Lower leg skin (tissue), 4 donors: Measurements from ENCODE around the gene NADK2. TPM values are rescaled to one million over a fixed set of nuclear protein-coding genes. Genes with fewer than 3 reads are reported as not detected.

Experiments
- DNase-seq, 2 donors: peaks; one replicate each; pipeline ENCODE4 v3.0.0-alpha.2; 2019; ENCODE audit warnings: low spot score in 2 of 2
- H3K4me3 ChIP-seq: fragments of 200-600 bp; sonication (generic); 2 replicates; pipeline ENCODE4 v1.5.1; 2017; ENCODE audit warnings: mild to moderate bottlenecking, low read depth; ENCODE audit not compliant: poor library complexity, severe bottlenecking
- POLR2A ChIP-seq, 2 donors: fragments of 450-650 bp; IDR thresholded peaks; one replicate each; pipeline ENCODE4 v1.6.1; 2016 to 2017; ENCODE audit warnings: antibody characterized with exemption in 2 of 2, mild to moderate bottlenecking in 1 of 2, moderate library complexity in 1 of 2
- WGBS, 2 donors: methylation state at CpG; one replicate each; pipeline ENCODE4 v1.1.5; 2018; 5-methylcytosine and 5-hydroxymethylcytosine counted together
- intact Hi-C: fragments of 100-400 bp; cut with DNase I; formaldehyde crosslinking; loops from one replicate; pipeline ENCODE4 v1.15.0; 2023; ENCODE audit warnings: low total_unique reads
- total RNA-seq, 4 donors: library from RNA; depleted of rRNA; stranded (reverse); fragments of >200 nt; gene quantifications; one replicate each; pipeline ENCODE4 v1.1.0, GENCODE V29; 2016
- TF ChIP-seq, protein P1 (sequence below), 3 donors: fragments of 450-650 bp; IDR thresholded peaks; one replicate each; pipeline ENCODE4 v1.5.1; 2016; ENCODE audit warnings: antibody characterized with exemption in 3 of 3, mild to moderate bottlenecking in 3 of 3, moderate library complexity in 2 of 3

NADK2 gene
- total RNA-seq, 4 donors from 2014 or later = 10.0 to 18.4 (median 14.8) TPM

DNA sequence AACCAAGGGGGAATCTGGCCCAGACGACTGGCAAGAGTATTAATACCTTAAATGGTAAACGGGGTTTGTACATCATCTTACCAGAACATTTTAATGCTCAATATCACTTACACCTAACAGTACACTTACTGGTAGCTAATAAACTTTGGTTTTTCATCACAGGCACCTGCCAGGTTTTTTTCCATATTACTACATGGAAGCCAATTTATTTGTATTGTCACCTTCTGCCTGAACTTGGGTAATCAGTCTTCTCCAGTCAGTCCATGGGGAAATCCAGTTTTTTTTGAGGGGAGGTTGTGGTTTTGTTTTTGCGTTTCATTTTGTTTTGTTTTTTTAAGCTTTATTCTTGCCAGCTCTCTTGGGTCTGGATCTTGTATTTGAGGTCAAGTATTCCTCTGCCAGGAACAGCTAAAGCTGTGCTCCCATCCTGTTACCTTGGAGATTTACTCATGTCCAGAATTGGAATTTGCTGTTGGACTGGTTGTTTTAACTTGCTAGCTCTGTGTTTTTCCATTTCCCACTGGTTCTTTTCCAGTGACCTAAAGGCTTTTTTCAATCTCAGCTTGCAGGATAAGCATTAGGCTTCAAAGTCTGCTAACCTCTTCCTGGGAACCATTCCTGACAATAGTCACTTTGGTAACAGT is 11.1 kb upstream of the NADK2 start:
- WGBS, 2 donors = 74 to 77% methylated on average over 3 of the region's 3 CpGs
- intact Hi-C loops = loop anchor here (10.0 kb wide), 1 partner anchor 142 kb away; no protein-coding TSS in a partner anchor
- no peak overlapping the region for H3K4me3 ChIP-seq
- no peak for DNase-seq
- TF ChIP-seq, protein P1, sequence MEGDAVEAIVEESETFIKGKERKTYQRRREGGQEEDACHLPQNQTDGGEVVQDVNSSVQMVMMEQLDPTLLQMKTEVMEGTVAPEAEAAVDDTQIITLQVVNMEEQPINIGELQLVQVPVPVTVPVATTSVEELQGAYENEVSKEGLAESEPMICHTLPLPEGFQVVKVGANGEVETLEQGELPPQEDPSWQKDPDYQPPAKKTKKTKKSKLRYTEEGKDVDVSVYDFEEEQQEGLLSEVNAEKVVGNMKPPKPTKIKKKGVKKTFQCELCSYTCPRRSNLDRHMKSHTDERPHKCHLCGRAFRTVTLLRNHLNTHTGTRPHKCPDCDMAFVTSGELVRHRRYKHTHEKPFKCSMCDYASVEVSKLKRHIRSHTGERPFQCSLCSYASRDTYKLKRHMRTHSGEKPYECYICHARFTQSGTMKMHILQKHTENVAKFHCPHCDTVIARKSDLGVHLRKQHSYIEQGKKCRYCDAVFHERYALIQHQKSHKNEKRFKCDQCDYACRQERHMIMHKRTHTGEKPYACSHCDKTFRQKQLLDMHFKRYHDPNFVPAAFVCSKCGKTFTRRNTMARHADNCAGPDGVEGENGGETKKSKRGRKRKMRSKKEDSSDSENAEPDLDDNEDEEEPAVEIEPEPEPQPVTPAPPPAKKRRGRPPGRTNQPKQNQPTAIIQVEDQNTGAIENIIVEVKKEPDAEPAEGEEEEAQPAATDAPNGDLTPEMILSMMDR (IDR thresholded peaks at IDR 0.05) = no peak
- no peak for TF ChIP-seq POLR2A (IDR thresholded peaks at IDR 0.05)

GRCh38 chr5:36251218-36251617 is 9.5 kb upstream of the NADK2 start:
- intact Hi-C loops = loop anchor here (10.0 kb wide), 1 partner anchor 144 kb away; no protein-coding TSS in a partner anchor
- no peak overlapping the region for H3K4me3 ChIP-seq
- TF ChIP-seq POLR2A (IDR thresholded peaks at IDR 0.05) = no peak
- TF ChIP-seq, protein P1 (IDR thresholded peaks at IDR 0.05) = no peak
- 91 to 92% methylated on average over 3 of the region's 3 CpGs for WGBS, 2 donors
- DNase-seq = no peak

GRCh38 chr5:36250427-36250826 is 8.7 kb upstream of the NADK2 start:
- no peak for DNase-seq
- no peak overlapping the region for H3K4me3 ChIP-seq
- 87 to 90% methylated on average over 4 of the region's 4 CpGs for WGBS, 2 donors
- intact Hi-C loops = loop anchor here (10.0 kb wide), 1 partner anchor 144 kb away; no protein-coding TSS in a partner anchor
- TF ChIP-seq, protein P1 (IDR thresholded peaks at IDR 0.05) = no peak
- no peak for TF ChIP-seq POLR2A (IDR thresholded peaks at IDR 0.05)

DNA sequence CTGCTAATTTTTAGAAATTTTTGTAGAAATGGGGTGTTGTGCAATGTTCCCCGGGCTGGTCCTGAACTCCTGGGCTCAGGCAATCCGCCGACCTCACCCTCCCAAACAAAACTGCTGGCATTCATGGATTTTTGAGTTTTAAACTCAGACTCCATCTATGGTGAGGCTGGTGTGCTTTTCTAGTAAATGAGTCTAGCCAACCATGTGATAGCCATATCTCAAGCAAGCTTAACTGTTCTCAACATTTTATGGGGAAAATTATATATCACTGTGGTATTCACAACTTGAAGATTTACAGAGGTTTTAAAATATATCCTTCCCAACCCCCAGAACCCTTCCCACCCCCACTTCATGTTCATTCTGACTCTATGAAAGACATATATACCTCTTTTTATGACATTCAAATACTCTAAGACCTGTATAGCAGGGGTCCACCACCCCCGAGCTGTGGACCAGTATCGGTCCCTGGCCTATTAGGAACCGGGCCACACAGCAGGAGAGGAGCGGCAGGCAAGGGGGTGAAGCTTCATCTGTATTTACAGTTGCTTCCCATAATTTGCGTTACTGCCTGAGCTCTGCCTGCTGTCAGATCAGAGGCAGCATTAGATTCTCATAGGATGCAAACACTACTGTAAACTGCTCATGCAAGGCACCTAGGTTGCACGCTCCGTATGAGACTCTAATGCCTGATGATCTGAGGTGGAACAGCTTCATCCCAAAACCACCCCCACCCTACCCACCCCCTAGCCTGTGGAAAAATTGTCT is 4.5 kb upstream of the NADK2 start:
- no peak overlapping the region for H3K4me3 ChIP-seq
- intact Hi-C loops = no loop called here
- TF ChIP-seq POLR2A (IDR thresholded peaks at IDR 0.05) = no peak
- TF ChIP-seq, protein P1 (IDR thresholded peaks at IDR 0.05) = no peak
- DNase-seq = no peak
- WGBS, 2 donors = 92 to 96% methylated on average over 10 of the region's 10 CpGs

DNA sequence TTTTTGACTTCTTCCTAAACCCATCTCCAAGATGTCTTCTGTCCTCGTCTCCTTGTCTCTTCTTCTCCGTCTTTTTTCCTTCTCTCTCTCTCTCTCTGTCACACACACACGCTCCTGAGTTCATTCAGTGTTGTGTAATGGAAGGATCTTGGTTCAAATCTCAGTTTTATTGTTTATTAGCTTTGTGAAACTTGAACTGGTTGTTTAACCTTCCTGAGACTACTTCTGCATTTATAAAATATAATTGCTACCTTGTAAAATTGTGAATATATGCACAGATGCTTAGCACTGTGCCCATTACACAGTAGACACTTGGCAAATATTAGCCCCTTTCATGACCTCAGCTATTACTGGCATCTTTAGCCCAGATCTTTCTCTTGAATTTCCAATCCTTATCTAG is 2.4 kb upstream of the NADK2 start:
- DNase-seq = no peak
- H3K4me3 ChIP-seq = no peak overlapping the region
- TF ChIP-seq, protein P1 (IDR thresholded peaks at IDR 0.05) = no peak
- no peak for TF ChIP-seq POLR2A (IDR thresholded peaks at IDR 0.05)
- 84 to 85% methylated on average over 3 of the region's 3 CpGs for WGBS, 2 donors
- intact Hi-C loops = no loop called here
